Activated B cell treated with CpG ODN at 0.5 μM for 24 hours (primary cell): Measurements from ENCODE around the gene ASGR1. TPM values are rescaled to one million over a fixed set of nuclear protein-coding genes. Genes with fewer than 3 reads are reported as not detected.
"Not testable (repeated sequence)": the region's sequence is repeated elsewhere in the genome, so short reads cannot be mapped to it uniquely, and the experiment has no call there.

Experiments used
- ATAC-seq: fragments of 200-7000 bp; cut with Tn5 transposase; one replicate; pipeline ENCODE4 v1.10.0; 2021; ENCODE audit warnings: low read depth, mild to moderate bottlenecking, moderate library complexity
- CTCF ChIA-PET: fragments of 350-600 bp; sonication (Branson Sonifier 250); formaldehyde crosslinking; loops from one replicate; lab custom pipeline; 2021; ENCODE audit warnings: antibody characterized with exemption; lab: Charles Lee
- POLR2A ChIA-PET: fragments of 350-600 bp; sonication (Branson Sonifier 250); formaldehyde crosslinking; loops from one replicate; lab custom pipeline; 2021; ENCODE audit warnings: antibody characterized with exemption; lab: Charles Lee
- DNase-seq: peaks from one replicate; pipeline ENCODE4 v3.0.0; 2022
- H3K27ac Mint-ChIP-seq: one replicate; pipeline ENCODE4 v1.8.0; 2020; ENCODE audit warnings: mixed read lengths
- H3K27me3 Mint-ChIP-seq: one replicate; pipeline ENCODE4 v1.8.0; 2021; ENCODE audit warnings: mixed read lengths
- H3K36me3 Mint-ChIP-seq: one replicate; pipeline ENCODE4 v1.8.0; 2021; ENCODE audit warnings: low read depth, mixed read lengths
- H3K4me1 Mint-ChIP-seq: one replicate; pipeline ENCODE4 v1.8.0; 2021; ENCODE audit warnings: mixed read lengths
- H3K4me3 Mint-ChIP-seq: one replicate; pipeline ENCODE4 v1.8.0; 2020; ENCODE audit warnings: mild to moderate bottlenecking, mixed read lengths
- H3K9me3 Mint-ChIP-seq: one replicate; pipeline ENCODE4 v1.8.0; 2020; ENCODE audit warnings: mixed read lengths
- CTCF ChIP-seq: fragments of 200-600 bp; IDR thresholded peaks from one replicate; pipeline ENCODE4 v1.8.0; 2022; ENCODE audit warnings: antibody characterized with exemption, mild to moderate bottlenecking
- intact Hi-C: fragments of 100-400 bp; cut with micrococcal nuclease; formaldehyde crosslinking; loops from one replicate; pipeline ENCODE4 v1.15.1; 2024
- total RNA-seq: library from RNA; stranded (reverse); gene quantifications from 2 replicates; pipeline ENCODE4 v1.2.3, GENCODE V29; 2022

ASGR1 gene
- total RNA-seq, 1 donor from 2014 or later: not detected

GRCh38 chr17:7128160-7128559, 51.0 kb downstream of the ASGR1 start:
- H3K27me3 Mint-ChIP-seq: peaks cover 4% of the 10 kb centered on the region
- intact Hi-C loops: no loop called here
- no peak overlapping the region for H3K4me3 Mint-ChIP-seq
- no peak for TF ChIP-seq CTCF
- H3K9me3 Mint-ChIP-seq: no peaks in the 10 kb centered on the region
- no peak overlapping the region for H3K27ac Mint-ChIP-seq
- DNase-seq: no peak
- H3K36me3 Mint-ChIP-seq: no peaks in the 10 kb centered on the region
- CTCF ChIA-PET: no interaction called here
- no peak for ATAC-seq
- H3K4me1 Mint-ChIP-seq: peaks cover 31% of the 10 kb centered on the region
- POLR2A ChIA-PET: no interaction called here

- DNase-seq, H3K9me3 Mint-ChIP-seq, H3K36me3 Mint-ChIP-seq, ATAC-seq, POLR2A ChIA-PET, H3K27ac Mint-ChIP-seq, intact Hi-C loops, H3K27me3 Mint-ChIP-seq, H3K4me3 Mint-ChIP-seq, CTCF ChIA-PET: not testable (repeated sequence)
- H3K4me1 Mint-ChIP-seq: peaks cover 26% of the 10 kb centered on the region
Observed at GRCh38 chr17:7127501-7127900, 51.7 kb downstream of the ASGR1 start.

- CTCF ChIA-PET: interaction anchor here (0.7 kb wide), 1 partner anchor 216 kb away, joined by 4 read pairs; no protein-coding TSS in a partner anchor
- H3K4me1 Mint-ChIP-seq: peaks cover 21% of the 10 kb centered on the region
- not testable (repeated sequence) for H3K9me3 Mint-ChIP-seq
Observed at GRCh38 chr17:7126386-7126785, 52.8 kb downstream of the ASGR1 start.

GRCh38 chr17:7124923-7125322, 54.2 kb downstream of the ASGR1 start:
- DNase-seq (no peak), ATAC-seq (no peak)
- peaks cover 11% of the 10 kb centered on the region for H3K27me3 Mint-ChIP-seq
- H3K4me3 Mint-ChIP-seq: no peak overlapping the region
- no peaks in the 10 kb centered on the region for H3K9me3 Mint-ChIP-seq
- no peaks in the 10 kb centered on the region for H3K36me3 Mint-ChIP-seq
- TF ChIP-seq CTCF: no peak
- peaks cover 15% of the 10 kb centered on the region for H3K4me1 Mint-ChIP-seq
- intact Hi-C loops: no loop called here
- POLR2A ChIA-PET: interaction anchor here (1.2 kb wide), 1 partner anchor 89 kb away, joined by 3 read pairs; the partner anchor contains the start of gene SLC16A13
- CTCF ChIA-PET: interaction anchor here (1.3 kb wide), 1 partner anchor 79 kb away, joined by 3 read pairs; no protein-coding TSS in a partner anchor
- H3K27ac Mint-ChIP-seq: no peak overlapping the region

More at GRCh38 chr17:7126386-7126785, 52.8 kb downstream of the ASGR1 start:
- H3K27ac Mint-ChIP-seq, H3K27me3 Mint-ChIP-seq, ATAC-seq, intact Hi-C loops, H3K36me3 Mint-ChIP-seq, DNase-seq, POLR2A ChIA-PET, H3K4me3 Mint-ChIP-seq: not testable (repeated sequence)

- DNase-seq: no peak
- ChIA-PET CTCF (no interaction called here), POLR2A (interaction anchor here (0.6 to 1.3 kb wide), 2 partner anchors 8 to 545 kb away, joined by 8 to 9 read pairs; no protein-coding TSS in a partner anchor)
- H3K4me3 Mint-ChIP-seq: no peak overlapping the region
- peaks cover 12% of the 10 kb centered on the region for H3K4me1 Mint-ChIP-seq
- no peak for TF ChIP-seq CTCF
- ATAC-seq: no peak
- no peaks in the 10 kb centered on the region for H3K36me3 Mint-ChIP-seq
- H3K27ac Mint-ChIP-seq: no peak overlapping the region
- intact Hi-C loops: no loop called here
- H3K27me3 Mint-ChIP-seq: peaks cover 14% of the 10 kb centered on the region
- H3K9me3 Mint-ChIP-seq: no peaks in the 10 kb centered on the region
Observed at GRCh38 chr17:7123844-7124243, 55.3 kb downstream of the ASGR1 start.

Other genes with a start within 250 kb of the ASGR1 start
- not detected in 2 replicates for gene ALOX12, start 183.3 kb downstream of the ASGR1 start, total RNA-seq
- gene RNASEK, start 166.7 kb downstream of the ASGR1 start, total RNA-seq: 130 and 140 TPM in 2 replicates
- gene BCL6B, start 156.3 kb downstream of the ASGR1 start, total RNA-seq: 0.31 and 0.88 TPM in 2 replicates
- 10.4 and 11.8 TPM in 2 replicates for gene SLC16A13, start 143.4 kb downstream of the ASGR1 start, total RNA-seq
- 3.6 and 4.2 TPM in 2 replicates for gene SLC16A11, start 135.3 kb downstream of the ASGR1 start, total RNA-seq
- gene CLEC10A, start 99.1 kb downstream of the ASGR1 start, total RNA-seq: not detected in 2 replicates
- not detected in 2 replicates for gene ASGR2, start 64.5 kb downstream of the ASGR1 start, total RNA-seq
- gene DLG4, start 40.5 kb upstream of the ASGR1 start, total RNA-seq: 3.9 and 5.0 TPM in 2 replicates
- gene ACADVL, start 40.6 kb upstream of the ASGR1 start, total RNA-seq: 438 and 469 TPM in 2 replicates
- 56.1 and 64.6 TPM in 2 replicates for gene DVL2, start 55.1 kb upstream of the ASGR1 start, total RNA-seq
- gene PHF23, start 60.1 kb upstream of the ASGR1 start, total RNA-seq: 45.5 and 46.6 TPM in 2 replicates
- gene GABARAP, start 63.1 kb upstream of the ASGR1 start, total RNA-seq: 291 and 325 TPM in 2 replicates
- gene CTDNEP1, start 72.4 kb upstream of the ASGR1 start, total RNA-seq: 165 and 168 TPM in 2 replicates
- 49.2 and 53.6 TPM in 2 replicates for gene ELP5, start 72.8 kb upstream of the ASGR1 start, total RNA-seq
- gene CLDN7, start 83.1 kb upstream of the ASGR1 start, total RNA-seq: 1.1 and 1.8 TPM in 2 replicates
- gene SLC2A4, start 102.3 kb upstream of the ASGR1 start, total RNA-seq: not detected in 2 replicates
- gene YBX2, start 115.3 kb upstream of the ASGR1 start, total RNA-seq: 0.16 TPM in 1 of 2 replicates, not detected in the other
- gene EIF5A, start 128.3 kb upstream of the ASGR1 start, total RNA-seq: 656 and 664 TPM in 2 replicates
- 105 and 115 TPM in 2 replicates for gene GPS2, start 136.0 kb upstream of the ASGR1 start, total RNA-seq
- gene NEURL4, start 150.0 kb upstream of the ASGR1 start, total RNA-seq: 52.8 and 60.1 TPM in 2 replicates
- gene ACAP1, start 157.2 kb upstream of the ASGR1 start, total RNA-seq: 298 and 328 TPM in 2 replicates
- 7.2 and 7.8 TPM in 2 replicates for gene KCTD11, start 172.8 kb upstream of the ASGR1 start, total RNA-seq
- gene TMEM95, start 175.8 kb upstream of the ASGR1 start, total RNA-seq: not detected in 2 replicates
- 3.5 and 5.8 TPM in 2 replicates for gene TNK1, start 201.7 kb upstream of the ASGR1 start, total RNA-seq
- gene PLSCR3, start 215.2 kb upstream of the ASGR1 start, total RNA-seq: 31.7 and 35.2 TPM in 2 replicates
- gene TMEM256, start 224.7 kb upstream of the ASGR1 start, total RNA-seq: 98.2 and 117 TPM in 2 replicates
- gene NLGN2, start 228.5 kb upstream of the ASGR1 start, total RNA-seq: 0.66 and 1.1 TPM in 2 replicates
- not detected in 2 replicates for gene SPEM1, start 241.0 kb upstream of the ASGR1 start, total RNA-seq
- not detected in 2 replicates for gene SPEM2, start 246.2 kb upstream of the ASGR1 start, total RNA-seq
- gene SPEM3, start 249.5 kb upstream of the ASGR1 start, total RNA-seq: not detected in 2 replicates